Mucosa of gallbladder (tissue), 1 donor: ENCODE data around the gene KRT77. TPM values are rescaled to one million over a fixed set of nuclear protein-coding genes. Genes with fewer than 3 reads are reported as not detected.

ENCODE experiments used
- DNase-seq: peaks from one replicate; pipeline ENCODE4 v3.0.0-alpha.2; 2020; ENCODE audit warnings: low spot score
- total RNA-seq: library from RNA; stranded (reverse); gene quantifications from one replicate; pipeline ENCODE4 v1.2.1, GENCODE V29; 2021
- donor health status: DM: no; HTN: no; CAD: no.

Gene KRT77
- total RNA-seq, 1 donor from 2014 or later, result not detected

DNA sequence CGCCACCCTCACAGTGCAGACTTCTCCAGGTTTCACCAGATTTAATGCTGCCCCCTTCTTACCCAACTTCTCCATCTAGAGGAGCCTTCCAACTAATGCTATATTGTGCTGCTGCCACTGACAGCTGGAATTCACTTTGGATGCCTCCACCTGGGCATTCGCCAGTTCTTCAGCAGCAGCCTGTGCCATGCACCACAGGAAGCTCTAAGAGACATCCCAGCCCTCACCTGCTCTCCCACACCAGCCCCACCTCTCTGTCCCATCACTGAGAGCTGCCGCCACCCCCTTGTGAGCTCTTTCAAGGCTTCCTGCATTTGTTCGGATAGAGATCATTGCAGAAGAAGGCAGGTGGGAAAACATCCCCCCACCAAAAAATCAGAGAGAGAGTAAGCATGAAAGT, 46.7 kb downstream of the KRT77 start:
- DNase-seq, result no peak

DNA sequence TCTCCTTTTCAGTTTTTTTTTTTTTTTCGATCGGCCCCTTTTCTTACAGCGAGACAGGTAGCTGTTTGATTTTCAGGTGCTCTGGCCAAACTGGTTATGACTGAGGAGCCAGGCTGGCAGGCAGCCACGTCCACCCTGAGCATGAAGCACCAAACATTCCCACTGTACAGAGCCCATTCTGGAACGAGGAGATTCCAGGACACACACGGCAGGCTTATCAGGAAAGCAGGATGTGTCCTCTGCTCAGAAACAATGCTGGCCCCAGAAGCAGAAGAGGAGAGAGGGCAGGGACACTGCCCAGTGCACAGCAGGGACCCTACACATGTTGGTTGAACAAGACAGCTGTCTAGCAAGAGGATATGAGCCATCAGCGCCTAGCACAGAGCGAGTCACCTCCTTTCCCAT, 47.6 kb downstream of the KRT77 start:
- no peak for DNase-seq

DNA sequence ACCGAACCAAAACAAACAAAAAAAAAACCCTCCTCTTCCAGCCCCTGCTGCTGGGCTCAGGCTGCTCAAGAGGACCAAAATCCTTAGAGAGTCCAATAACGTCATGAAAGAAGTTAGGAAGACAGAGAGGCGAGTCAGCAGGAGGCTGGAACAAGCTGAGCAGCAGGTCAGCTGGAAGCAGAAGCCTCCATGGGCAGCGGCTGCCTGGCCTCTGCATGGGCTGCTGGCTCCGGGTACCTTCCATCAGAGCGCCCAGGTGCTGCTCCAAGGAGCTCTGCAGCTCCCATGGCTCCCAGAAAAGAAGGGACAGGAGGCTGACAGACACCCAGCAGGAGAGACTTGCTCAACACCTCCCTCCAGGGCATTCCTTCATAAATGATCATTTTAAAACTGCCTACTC, 48.1 kb downstream of the KRT77 start:
- no peak for DNase-seq

DNA sequence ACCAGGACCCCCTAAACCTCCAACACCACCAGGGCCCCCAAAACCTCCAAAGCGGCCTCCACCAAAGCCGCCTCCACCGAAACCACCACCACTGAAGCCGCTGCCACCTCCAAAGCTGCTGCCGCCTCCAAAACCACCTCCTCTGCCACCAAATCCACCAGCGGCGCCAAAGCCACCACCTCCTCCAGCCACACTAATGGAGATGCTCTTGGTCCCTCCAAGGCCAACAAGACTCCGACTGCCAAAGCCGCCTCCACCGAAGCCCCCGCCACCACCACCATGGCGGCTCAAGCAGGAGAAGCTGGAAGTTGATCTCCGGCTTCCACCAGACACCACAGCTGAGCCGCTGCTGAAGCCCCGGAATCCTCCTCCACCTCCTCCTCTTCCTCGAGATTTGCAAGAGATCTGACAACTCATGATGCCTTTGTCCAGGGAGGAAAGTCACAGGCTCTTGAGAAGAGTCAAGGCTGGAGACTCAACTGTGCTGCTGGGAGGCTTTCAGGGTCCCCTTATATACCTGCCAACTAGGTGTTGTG, 51.5 kb downstream of the KRT77 start, which contains the start of gene KRT2:
TSS of gene KRT2 (minus strand) at position 486 of the 536 bp plus-strand sequence. CDS start at position 417, 69 bp downstream.
- DNase-seq, result no peak

DNA sequence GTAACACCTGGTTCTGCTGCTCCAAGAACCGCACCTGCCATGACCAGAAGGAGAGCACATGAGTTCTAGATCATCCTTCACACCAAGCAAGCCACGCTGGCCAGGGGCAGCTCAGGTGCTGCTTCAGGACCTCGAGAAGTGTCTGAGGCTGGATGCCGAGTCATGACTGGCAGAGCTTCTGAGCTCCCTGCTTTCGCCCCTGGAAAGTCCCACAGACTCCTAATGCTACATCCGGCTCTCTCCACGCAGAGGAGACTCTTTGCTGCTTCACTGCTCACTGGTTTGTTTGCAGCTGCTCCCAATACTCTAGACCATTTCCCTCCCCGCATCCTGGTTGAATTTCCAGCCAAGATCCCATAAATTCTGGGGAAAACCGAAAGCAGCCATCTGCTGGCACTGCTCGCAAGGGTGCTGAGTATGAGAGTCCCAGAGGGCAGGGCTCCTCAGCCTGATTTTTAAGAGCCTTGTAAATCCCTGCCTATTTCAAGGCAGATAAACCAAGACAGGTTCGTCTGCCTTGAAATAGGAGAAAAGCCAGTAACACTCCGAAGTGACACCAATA, 52.7 kb downstream of the KRT77 start:
- DNase-seq, result no peak

DNA sequence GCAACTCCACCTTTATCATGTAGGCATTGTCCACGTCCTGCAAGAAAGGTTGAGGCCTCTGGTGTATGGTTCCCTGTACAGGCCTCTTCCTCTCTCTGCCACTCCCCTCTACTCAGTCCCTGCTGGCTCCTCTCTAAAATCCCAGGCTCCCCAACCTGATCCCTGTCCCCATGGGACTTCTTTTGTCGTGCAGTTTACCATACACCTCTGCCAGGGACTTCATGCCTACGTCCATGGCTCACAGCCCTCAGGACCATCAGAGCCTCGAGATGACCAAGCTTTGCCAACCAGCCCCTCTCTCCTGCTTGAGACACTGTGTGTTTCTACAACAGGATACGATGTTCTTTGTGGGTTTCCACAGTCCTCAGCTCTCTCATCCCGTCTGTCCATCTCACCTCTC, 54.3 kb downstream of the KRT77 start:
- DNase-seq, result no peak

DNA sequence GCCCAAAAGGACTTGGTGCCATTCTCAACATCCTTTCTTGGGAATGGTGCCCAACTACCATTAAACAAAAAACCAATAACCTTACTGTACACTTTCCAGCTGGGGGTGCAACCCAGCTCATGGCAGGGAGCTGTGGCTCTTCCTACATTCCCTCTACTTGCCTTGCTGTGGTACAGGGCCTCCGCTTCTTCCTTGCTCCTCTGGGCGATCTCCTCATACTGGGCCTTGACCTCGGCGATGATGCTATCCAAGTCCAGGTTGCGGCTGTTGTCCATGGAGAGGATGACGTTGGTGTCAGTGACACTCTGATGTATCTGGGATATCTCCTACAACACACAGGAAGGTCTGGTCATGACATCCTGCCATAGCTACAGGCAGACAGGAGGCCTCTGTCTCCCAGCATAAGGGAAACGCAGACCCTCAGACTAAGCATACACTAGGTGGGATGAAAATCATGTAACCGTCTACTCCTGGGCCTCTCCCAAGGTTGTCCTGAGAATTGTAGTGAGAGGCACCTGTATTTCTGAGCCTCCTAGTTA, 55.2 kb downstream of the KRT77 start:
- no peak for DNase-seq

DNA sequence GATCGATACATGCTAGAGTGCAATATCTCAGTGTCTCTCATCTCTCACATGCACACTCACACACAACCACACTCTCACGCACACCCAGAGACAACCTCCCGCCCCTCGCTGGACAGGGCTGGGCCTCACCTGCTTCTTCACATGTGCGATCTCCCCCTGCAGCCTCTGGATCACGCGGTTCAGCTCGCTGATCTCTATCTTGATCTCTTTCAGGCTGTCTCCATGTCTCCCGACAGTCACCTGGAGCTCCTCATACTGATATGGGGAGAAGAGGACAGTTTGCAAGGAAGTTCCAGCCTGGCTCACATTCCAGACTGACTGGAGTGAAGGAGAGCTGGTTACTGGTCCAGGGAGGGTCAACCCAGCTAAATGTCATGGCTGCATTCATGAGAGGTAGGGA, 55.7 kb downstream of the KRT77 start:
- no peak for DNase-seq

DNA sequence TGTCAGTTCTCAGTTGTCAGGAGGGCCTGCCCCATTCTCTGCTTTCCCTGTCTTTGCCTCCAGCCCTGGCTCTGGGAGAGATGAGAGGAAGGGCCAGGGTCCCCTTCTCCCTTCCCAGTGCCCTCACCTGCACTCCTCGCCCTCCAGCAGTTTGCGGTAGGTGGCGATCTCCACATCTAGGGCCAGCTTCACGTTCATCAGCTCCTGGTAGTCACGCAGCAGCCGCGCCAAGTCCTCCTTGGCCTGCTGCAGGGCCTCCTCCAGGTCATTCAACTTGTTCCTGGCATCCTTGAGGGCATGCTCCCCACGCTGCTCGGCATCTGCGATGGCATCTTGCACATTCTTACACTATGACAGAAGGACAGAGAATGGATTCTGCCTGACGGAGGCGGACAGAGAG, 56.7 kb downstream of the KRT77 start:
- DNase-seq, result no peak

DNA sequence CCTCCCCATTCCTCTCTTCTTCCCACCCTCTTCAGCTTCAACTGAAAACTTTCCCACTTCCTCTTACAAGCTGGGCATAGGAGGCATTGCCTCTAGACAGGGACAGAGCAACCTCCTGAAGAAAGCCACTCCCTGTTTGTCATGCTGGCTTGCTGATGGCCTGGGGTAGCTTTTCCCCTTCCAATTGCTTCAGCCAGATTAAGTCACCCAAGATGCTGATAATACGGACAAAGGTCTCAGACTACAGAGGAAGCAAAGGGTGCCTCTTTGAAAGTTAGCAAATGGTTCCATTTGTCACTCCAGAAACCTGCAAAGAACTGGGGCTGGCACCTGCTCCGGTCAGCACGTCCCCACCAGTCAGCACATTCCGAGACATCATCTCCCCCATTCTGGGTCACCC, 57.3 kb downstream of the KRT77 start:
- DNase-seq, result no peak

DNA sequence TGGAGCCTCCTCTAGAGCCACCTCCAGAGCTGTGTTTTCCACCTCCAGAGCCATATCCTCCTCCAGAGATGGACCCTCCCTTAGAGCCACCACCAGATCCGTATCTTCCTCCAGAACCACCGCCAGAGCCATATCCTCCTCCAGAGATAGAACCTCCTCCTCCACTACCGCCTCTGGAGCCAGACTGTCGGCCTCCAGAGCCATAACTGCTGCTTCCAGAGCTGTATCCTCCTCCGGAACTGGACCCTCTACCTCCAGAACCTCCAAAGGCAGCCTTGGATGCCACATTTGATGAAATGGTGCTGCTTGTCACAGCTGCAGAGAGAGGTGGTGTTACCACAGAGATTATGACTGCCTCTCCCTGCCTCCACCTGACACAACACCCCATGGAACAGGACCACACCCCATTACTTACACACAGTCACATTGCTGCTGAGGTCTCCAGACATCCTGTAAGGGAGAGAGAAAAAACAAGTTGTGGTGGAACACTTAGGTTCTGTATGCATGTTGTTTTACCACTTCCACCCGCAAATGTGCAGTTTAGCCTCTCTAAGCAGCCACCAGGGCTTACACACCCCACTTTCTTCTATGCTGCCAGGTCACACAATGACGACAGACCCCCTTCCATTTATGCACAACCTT, 58.1 kb downstream of the KRT77 start:
- DNase-seq, result no peak

DNA sequence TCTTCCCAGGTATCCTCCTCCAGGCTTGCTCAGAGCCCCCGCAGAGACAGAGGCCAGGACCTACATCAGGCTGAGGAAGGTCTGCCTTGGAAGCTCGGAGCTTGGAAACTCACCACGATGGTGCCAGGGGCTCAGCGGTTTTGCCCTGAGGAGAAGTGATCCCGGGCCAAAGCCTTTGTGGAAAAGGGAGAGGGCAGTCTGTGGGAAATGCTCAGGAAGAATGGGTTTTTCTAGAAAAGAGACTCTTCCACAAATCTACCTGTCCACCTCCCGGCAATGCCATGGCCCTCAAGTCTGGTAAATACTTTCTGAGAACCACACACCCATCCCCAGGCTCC, 59.3 kb downstream of the KRT77 start:
- no peak for DNase-seq

DNA sequence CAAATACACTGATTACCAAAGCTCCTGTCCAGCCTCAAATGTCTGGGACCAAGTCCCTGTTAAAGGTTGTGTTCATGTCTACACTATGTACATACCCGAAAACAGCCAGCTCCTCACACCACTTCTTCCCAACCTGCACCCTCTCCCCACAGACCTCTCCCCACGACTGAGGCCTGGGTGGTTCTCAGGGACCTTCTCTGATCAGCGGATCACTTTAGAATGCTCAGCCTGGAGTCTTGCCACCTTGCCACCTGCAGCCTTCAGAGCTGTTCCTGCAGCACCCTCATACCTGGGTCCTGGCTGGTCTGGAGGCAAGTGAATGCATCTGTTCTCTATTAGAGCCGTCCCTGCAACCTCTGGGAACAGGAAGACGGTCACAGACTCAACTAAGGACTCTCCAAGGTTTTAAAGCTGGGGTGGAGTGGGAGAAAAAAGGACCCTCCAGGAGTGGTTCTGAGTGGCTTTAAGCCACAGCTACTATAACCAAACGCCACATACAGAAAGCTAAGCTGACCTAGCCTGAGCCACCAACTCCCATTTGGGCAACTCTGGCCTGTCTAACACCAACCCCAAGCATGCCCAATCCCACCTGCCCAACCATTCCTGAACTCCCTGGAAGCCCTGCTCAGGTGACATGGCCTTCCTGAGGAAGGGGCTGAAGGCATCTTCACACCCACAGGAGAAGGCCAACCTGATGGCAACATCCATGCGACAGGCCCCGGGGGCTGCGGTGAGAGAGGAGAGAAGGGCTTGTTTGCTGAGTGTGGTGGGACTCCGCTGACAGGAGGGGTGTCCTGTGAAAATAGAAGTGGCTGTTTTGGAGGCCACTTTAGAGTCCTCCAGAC, 59.9 kb downstream of the KRT77 start:
- no peak for DNase-seq

DNA sequence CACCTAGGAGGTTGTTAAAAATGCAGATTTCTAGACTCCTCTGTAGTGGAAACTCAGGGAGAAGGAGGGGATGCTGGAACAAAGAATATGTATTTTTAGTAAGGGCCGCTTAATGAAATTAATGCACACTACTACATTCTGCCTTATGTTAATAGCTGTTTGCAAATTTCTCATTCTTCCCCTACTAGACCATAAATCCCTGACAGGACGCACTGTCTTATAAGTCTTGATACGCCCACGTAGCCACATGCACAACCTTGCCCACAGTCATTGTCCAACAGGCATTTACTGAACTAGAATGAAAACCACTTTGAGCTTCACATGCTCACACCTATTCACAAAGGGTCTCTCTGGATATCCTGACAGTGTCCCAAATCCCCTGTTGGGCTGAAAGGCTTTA, 61.9 kb downstream of the KRT77 start:
- no peak for DNase-seq

Other genes starting within 250 kb of the KRT77 start
- gene KRT6C, start 229.7 kb downstream of the KRT77 start, total RNA-seq, result not detected
- gene KRT6A, start 210.3 kb downstream of the KRT77 start, total RNA-seq, result not detected
- not detected for gene KRT5, start 183.1 kb downstream of the KRT77 start, total RNA-seq
- gene KRT71, start 150.4 kb downstream of the KRT77 start, total RNA-seq, result not detected
- gene KRT74, start 129.7 kb downstream of the KRT77 start, total RNA-seq, result not detected
- gene KRT72, start 102.1 kb downstream of the KRT77 start, total RNA-seq, result not detected
- gene KRT73, start 85.0 kb downstream of the KRT77 start, total RNA-seq, result not detected
- gene KRT2, start 51.3 kb downstream of the KRT77 start, total RNA-seq, result not detected
- 2.9 TPM for gene KRT1, start 23.1 kb downstream of the KRT77 start, total RNA-seq
- not detected for gene KRT76, start 73.8 kb upstream of the KRT77 start, total RNA-seq
- gene KRT3, start 92.6 kb upstream of the KRT77 start, total RNA-seq, result not detected
- not detected for gene KRT4, start 110.6 kb upstream of the KRT77 start, total RNA-seq
- gene KRT79, start 130.8 kb upstream of the KRT77 start, total RNA-seq, result not detected
- gene KRT78, start 145.5 kb upstream of the KRT77 start, total RNA-seq, result not detected
- gene KRT8, start 201.6 kb upstream of the KRT77 start, total RNA-seq, result 1,446 TPM
- gene KRT18, start 245.6 kb upstream of the KRT77 start, total RNA-seq, result 564 TPM